GM18502 (cell line): ENCODE measurements around the gene CCND1.

Source experiments
- ATAC-seq: cut with Tn5 transposase; IDR thresholded peaks from one replicate; pipeline ENCODE4 v1.9.1; 2021; ENCODE audit warnings: mild to moderate bottlenecking; ENCODE audit not compliant: unreplicated experiment, poor library complexity

Gene CCND1

DNA sequence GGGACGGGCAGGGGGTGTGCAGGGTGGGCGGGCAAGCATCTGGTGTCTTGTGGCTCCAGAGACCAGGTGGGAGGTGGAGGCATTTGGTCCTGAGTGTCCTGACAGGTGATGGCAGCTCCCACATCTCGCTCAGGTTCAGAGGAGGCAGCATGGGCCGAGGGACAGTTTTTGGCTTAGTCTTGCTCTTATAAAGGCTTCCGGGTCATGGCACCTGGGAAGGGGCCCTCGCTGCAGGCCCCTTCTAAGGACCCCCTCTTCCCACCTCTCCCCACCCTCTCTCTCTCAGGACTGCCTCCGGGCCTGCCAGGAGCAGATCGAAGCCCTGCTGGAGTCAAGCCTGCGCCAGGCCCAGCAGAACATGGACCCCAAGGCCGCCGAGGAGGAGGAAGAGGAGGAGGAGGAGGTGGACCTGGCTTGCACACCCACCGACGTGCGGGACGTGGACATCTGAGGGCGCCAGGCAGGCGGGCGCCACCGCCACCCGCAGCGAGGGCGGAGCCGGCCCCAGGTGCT, 9.9 kb downstream of the CCND1 start:
- no peak for ATAC-seq

GRCh38 chr11:69651834-69652620, 11.1 kb downstream of the CCND1 start:
- ATAC-seq, result no peak

DNA sequence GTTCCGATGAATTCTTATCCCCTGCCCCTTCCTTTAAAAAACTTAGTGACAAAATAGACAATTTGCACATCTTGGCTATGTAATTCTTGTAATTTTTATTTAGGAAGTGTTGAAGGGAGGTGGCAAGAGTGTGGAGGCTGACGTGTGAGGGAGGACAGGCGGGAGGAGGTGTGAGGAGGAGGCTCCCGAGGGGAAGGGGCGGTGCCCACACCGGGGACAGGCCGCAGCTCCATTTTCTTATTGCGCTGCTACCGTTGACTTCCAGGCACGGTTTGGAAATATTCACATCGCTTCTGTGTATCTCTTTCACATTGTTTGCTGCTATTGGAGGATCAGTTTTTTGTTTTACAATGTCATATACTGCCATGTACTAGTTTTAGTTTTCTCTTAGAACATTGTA, 12.0 kb downstream of the CCND1 start:
- ATAC-seq, result no peak

- no peak for ATAC-seq
These were observed 12.5 kb downstream of the CCND1 start for GRCh38 chr11:69653406-69653960.

- no peak for ATAC-seq
These were observed 13.2 kb downstream of the CCND1 start for GRCh38 chr11:69654001-69654659.

- no peak for ATAC-seq
These were observed 13.9 kb downstream of the CCND1 start for GRCh38 chr11:69654660-69655478.

GRCh38 chr11:69655479-69656428, 14.8 kb downstream of the CCND1 start:
- ATAC-seq, result no peak

DNA sequence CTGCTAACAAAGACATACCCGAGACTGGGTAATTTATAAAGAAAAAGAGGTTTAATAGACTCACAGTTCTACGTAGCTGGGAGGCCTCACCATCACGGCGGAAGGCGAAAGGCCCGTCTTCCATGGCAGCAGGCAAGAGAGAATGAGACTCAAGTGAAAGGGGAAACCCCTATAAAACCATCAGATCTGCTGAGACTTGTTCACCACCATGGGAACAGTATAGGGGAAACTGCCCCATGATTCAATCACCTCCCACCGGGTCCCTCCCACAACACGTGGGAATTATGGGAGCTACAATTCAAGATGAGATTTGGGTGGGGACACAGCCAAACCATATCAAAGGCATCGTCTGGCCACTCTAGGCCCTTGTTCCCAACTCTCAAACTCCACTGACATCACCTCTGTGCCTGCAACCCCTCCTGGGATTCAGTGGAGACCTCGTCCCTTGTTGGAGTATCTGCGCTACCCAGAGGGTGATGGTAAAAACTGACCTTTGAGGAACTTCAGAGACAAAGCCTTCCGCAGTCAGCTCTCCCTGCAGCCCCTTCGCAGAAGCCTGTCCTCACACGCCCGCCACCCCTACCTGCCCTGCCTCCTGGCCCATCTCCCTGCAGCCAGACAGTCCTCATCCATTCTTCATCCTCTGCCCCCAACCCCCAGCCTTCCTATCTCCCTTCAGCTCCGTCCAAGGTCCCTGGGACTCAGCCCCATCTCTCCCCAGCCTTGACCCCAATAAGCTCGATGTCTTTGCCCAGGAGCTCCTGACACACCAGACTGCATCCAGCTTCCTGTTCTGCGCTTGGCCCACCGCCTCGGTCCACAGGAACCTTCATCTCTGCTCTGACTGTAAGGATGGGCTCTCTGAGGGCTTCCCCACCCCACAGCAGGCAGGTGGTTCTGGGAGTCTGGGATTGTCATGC, 15.8 kb downstream of the CCND1 start:
- no peak for ATAC-seq

DNA sequence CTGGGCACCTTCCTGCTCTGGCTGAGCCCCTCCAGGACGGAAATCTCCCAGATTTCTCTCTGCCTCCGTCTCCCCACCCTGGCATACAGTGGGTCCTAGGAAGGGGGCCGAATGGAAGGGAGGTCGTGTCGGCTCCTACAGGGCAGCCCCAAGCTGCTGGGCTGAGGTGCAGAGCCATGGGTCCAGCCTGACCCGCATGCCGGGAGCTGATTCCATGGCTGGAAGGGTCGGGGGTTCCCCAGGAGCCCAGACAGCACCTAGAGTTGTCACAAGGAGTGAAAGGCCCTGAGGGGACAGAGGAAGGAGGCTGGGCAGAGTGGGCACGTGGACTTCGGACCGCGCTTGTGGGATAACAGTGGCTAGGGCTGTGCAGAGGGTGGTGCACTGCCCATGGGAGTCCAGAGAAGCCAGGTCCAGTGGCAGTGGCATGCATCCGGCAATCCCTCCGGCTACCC, 16.5 kb downstream of the CCND1 start:
- no peak for ATAC-seq

DNA sequence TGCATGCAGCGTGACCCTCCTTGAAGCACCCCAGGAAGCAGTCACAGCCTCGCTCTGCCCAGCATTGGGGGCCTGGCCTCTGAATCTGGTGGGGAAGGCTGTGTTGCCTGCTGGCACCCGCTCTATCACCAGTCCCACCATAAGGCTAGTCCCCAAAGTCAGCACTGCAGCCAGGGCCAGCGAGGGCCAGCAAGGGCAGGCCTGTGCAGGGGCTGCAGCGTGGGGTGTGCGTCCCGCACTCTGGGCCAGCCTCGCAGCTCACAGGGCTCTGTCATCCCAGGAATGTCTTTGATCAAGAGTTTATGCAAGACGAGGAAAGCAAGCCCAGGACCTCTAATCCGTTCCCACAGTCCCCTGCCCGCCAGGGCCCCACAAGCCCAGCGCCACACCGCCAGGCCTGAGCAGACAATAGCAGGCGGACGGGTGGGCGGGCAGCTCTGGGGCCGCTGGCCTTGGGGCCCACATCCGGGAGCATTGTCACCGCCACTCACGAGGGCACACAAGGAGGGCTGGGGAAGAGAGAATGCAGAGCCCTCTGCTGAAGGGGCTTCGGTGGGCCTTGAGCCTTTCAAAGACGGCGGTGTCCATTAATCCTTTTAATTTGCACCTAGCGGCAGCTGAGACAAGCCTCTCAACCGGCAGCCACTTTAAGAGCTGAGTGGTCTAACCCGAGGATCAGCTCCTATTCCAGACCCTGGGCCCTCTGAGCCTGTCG, 17.1 kb downstream of the CCND1 start:
- no peak for ATAC-seq

GRCh38 chr11:69658626-69659450, 17.9 kb downstream of the CCND1 start:
- no peak for ATAC-seq

DNA sequence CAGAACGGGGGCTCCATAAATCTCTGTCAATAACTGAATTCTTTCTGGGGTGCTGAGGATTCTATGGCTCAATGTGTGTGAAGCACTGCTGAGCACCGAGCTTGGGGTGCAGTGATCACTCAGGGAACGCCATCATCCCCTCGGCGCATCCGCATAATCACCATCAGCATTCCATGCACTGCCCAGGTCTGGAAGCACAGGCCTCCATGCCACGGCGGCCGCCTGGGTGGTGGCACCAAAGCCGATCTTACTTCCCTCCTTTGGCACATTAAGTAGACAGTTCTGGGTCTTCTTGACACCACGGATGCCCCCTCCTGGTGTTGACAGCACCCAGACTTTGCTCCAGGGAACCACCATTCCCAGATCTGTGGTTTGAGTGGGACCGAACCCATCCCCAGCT, 18.6 kb downstream of the CCND1 start:
- no peak for ATAC-seq

DNA sequence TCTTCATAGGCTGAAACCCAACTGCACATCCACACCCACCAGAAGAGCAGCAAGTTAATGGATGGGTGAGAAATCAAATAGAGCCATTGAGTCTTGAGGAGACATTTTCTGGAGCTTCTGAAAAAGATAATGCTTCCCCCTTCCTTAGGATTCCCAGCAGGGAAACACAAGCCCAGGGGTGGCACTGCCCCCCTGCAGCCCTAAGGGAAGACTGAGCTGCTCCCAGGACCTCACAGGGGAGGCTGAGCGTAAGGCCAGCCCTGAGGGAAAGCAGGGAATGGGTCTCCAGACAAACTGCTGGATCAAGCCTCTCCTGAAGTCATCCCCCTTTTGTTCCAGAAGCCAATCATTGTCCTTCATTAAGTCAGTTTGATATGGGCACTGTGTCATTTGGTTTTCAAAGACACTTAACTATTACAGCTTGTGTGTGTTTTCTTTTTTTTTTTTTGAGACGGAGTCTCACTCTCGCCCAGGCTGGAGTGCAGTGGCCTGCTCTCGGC, 19.1 kb downstream of the CCND1 start:
- no peak for ATAC-seq

GRCh38 chr11:69661413-69661715, 20.4 kb downstream of the CCND1 start:
- ATAC-seq, result no peak

DNA sequence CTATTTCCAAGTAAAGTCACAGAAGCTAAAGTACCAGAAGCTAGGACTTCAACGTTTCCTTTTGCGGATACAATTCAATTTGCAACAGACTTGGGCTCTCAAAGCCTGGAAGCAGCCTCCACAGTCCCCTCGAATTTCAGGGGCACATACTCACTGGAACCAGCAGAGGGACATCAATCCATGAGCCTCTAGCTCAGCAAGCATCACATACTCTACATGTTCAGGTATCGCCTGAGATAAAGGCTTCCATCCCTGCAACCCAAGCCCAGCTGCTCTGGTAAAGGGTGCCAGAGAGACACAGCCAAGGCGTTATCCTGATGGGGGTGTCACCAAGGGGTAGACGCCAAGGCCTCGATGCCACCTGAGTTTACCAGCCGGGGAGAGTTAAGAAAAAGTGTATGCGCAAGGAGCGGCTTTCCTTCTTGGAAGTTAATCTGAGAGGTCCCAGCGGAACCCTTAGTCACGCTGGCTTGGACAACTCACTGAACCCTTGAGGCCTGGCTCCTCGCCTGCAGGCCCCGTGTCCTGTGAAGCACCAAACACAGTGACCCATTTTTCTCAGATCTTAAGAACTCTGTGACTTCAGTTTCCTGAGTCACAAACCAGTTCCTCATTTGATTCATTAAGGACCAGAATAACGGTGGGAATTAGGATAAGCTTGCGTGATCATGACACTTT, 21.2 kb downstream of the CCND1 start:
- ATAC-seq, result no peak

DNA sequence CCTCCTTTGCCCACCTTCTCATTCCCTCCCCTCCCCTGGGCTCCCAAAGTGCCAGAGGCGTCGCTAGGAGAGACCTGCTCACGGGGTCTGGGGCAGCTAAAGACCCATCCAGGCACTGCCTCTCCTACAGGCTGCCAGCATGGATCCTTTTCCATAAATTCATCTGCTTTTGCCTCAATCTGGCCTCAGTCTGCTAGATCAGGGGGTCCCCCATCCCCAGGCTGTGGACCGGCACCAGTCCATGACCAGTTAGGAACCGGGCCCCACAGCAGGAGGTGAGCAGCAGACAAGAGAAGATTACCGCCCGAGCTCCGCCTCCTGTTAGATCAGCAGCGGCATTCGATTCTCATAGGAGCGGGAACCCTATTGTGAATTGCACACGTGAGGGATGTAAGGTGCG, 21.9 kb downstream of the CCND1 start:
- no peak for ATAC-seq
